HG03175 (cell line): Measurements from ENCODE around the gene WNT3A.

Experiments
- ATAC-seq: cut with Tn5 transposase; IDR thresholded peaks from one replicate; pipeline ENCODE4 v1.9.1; 2021; ENCODE audit warnings: mild to moderate bottlenecking, moderate library complexity; ENCODE audit not compliant: unreplicated experiment

The WNT3A gene

GRCh38 chr1:228110556-228110955 is 103.8 kb downstream of the WNT3A start:
- no peak for ATAC-seq
